GM23338 (cell line): Measurements from ENCODE around the gene RPRD1A. TPM values are rescaled to one million over a fixed set of nuclear protein-coding genes. Genes with fewer than 3 reads are reported as not detected.

Experiments
- ATAC-seq: fragments of 200-7000 bp; cut with Tn5 transposase; 3 replicates; pipeline ENCODE4 v1.9.1; 2020
- DNase-seq: peaks from one replicate; pipeline ENCODE4 v3.0.0-alpha.2; 2015; ENCODE audit warnings: low spot score
- H2AFZ ChIP-seq: fragments of 200-600 bp; sonication (generic); 2 replicates; pipeline ENCODE4 v1.8.0; 2016; ENCODE audit warnings: antibody characterized with exemption, mild to moderate bottlenecking, moderate library complexity
- H3F3A ChIP-seq: fragments of 200-600 bp; sonication (generic); replicated peaks from 2 replicates; pipeline ENCODE4 v1.8.0; 2017; ENCODE audit warnings: antibody characterized with exemption, mixed run types, low read depth
- H3K27ac ChIP-seq: fragments of 200-600 bp; sonication (generic); 2 replicates; pipeline ENCODE4 v1.6.1; 2016; ENCODE audit warnings: low read depth
- H3K27me3 ChIP-seq: fragments of 200-600 bp; sonication (generic); 2 replicates; pipeline ENCODE4 v1.8.0; 2016; ENCODE audit warnings: mild to moderate bottlenecking, mixed run types, moderate library complexity; ENCODE audit not compliant: insufficient read depth
- H3K36me3 ChIP-seq: fragments of 200-600 bp; sonication (generic); 2 replicates; pipeline ENCODE4 v1.8.0; 2016; ENCODE audit warnings: mild to moderate bottlenecking; ENCODE audit not compliant: insufficient read depth
- H3K4me1 ChIP-seq: fragments of 200-600 bp; sonication (generic); 2 replicates; pipeline ENCODE4 v1.8.0; 2016; ENCODE audit warnings: mild to moderate bottlenecking, moderate library complexity; ENCODE audit not compliant: insufficient read depth
- H3K4me2 ChIP-seq: fragments of 200-600 bp; sonication (generic); 2 replicates; pipeline ENCODE4 v1.7.1; 2017; ENCODE audit warnings: mixed run types
- H3K4me3 ChIP-seq: fragments of 200-600 bp; sonication (generic); 2 replicates; pipeline ENCODE4 v1.6.1; 2016; ENCODE audit warnings: mixed run types
- H3K79me2 ChIP-seq: fragments of 200-600 bp; sonication (generic); replicated peaks from 2 replicates; pipeline ENCODE4 v1.8.0; 2017; ENCODE audit warnings: mild to moderate bottlenecking; ENCODE audit not compliant: insufficient read depth
- H3K9me2 ChIP-seq: fragments of 200-600 bp; sonication (generic); 2 replicates; pipeline ENCODE4 v1.8.0; 2017; ENCODE audit not compliant: insufficient read depth
- H4K20me1 ChIP-seq: fragments of 200-600 bp; sonication (generic); replicated peaks from 2 replicates; pipeline ENCODE4 v1.8.0; 2017; ENCODE audit warnings: mild to moderate bottlenecking; ENCODE audit not compliant: insufficient read depth
- H3K27ac Mint-ChIP-seq: 2 replicates; pipeline ENCODE4 v1.8.0; 2020; ENCODE audit warnings: inconsistent platforms, mild to moderate bottlenecking, moderate library complexity, mixed read lengths
- H3K27me3 Mint-ChIP-seq: 3 replicates; pipeline ENCODE4 v1.8.0; 2022; ENCODE audit warnings: low read depth, mild to moderate bottlenecking, moderate library complexity, mixed read lengths, inconsistent platforms; ENCODE audit not compliant: insufficient read depth, poor library complexity
- H3K36me3 Mint-ChIP-seq: 3 replicates; pipeline ENCODE4 v1.8.0; 2021; ENCODE audit warnings: low read depth, mild to moderate bottlenecking, inconsistent platforms, moderate library complexity, mixed read lengths
- H3K4me1 Mint-ChIP-seq: 3 replicates; pipeline ENCODE4 v1.8.0; 2020; ENCODE audit warnings: mild to moderate bottlenecking, inconsistent platforms, mixed read lengths
- H3K4me3 Mint-ChIP-seq: 3 replicates; pipeline ENCODE4 v1.8.0; 2021; ENCODE audit warnings: moderate library complexity, mild to moderate bottlenecking, inconsistent platforms, mixed read lengths
- H3K9me3 Mint-ChIP-seq: 3 replicates; pipeline ENCODE4 v1.8.0; 2020; ENCODE audit warnings: moderate library complexity, mild to moderate bottlenecking, inconsistent platforms, mixed read lengths
- CREB1 ChIP-seq: fragments of 250-450 bp; sonication (Bioruptor Pico); IDR thresholded peaks from 2 replicates; pipeline ENCODE4 v1.5.0; 2020; ENCODE audit warnings: low read depth, mild to moderate bottlenecking, moderate library complexity
- EZH2phosphoT487 ChIP-seq: fragments of 200-600 bp; sonication (generic); IDR thresholded peaks from one replicate; pipeline ENCODE4 v1.8.1; 2018; ENCODE audit warnings: antibody characterized with exemption; ENCODE audit not compliant: unreplicated experiment
- NANOG ChIP-seq: IDR thresholded peaks from 2 replicates; pipeline ENCODE4 v1.6.1; 2016; ENCODE audit warnings: antibody characterized with exemption, borderline replicate concordance
- POLR2AphosphoS5 ChIP-seq: IDR thresholded peaks from 2 replicates; pipeline ENCODE4 v1.6.1; 2016; ENCODE audit warnings: antibody characterized with exemption, low read depth
- STAT1 ChIP-seq: IDR thresholded peaks from one replicate; pipeline ENCODE4 v1.6.1; 2016; ENCODE audit warnings: antibody characterized with exemption; ENCODE audit not compliant: unreplicated experiment
- ZNF114 ChIP-seq: fragments of 250-450 bp; sonication (Bioruptor Pico); IDR thresholded peaks from 2 replicates; pipeline ENCODE4 v1.5.0; 2020; ENCODE audit warnings: mild to moderate bottlenecking, moderate library complexity
- ZNF331 ChIP-seq: fragments of 250-450 bp; sonication (Bioruptor Pico); IDR thresholded peaks from 2 replicates; pipeline ENCODE4 v1.5.0; 2020; ENCODE audit warnings: low read depth, mild to moderate bottlenecking, moderate library complexity
- ZNF462 ChIP-seq: fragments of 250-450 bp; sonication (Bioruptor Pico); IDR thresholded peaks from 2 replicates; pipeline ENCODE4 v1.5.0; 2020; ENCODE audit warnings: mild to moderate bottlenecking, moderate library complexity
- polyA plus RNA-seq: library from polyadenylated mRNA; unstranded; fragments of >200 nt; fragmentation: Nextera tagmentation; extraction: Ambion mirVana; gene quantifications from 2 replicates; pipeline ENCODE4 v1.2.1, GENCODE V29; 2016
- total RNA-seq: library from RNA; depleted of rRNA; stranded (reverse); fragments of >200 nt; shearing (Covaris generic); gene quantifications from 2 replicates; pipeline ENCODE4 v1.2.3, GENCODE V29; 2014

RPRD1A gene
- total and polyA plus RNA-seq, 2 experiments from 2014 or later: 67.9 to 157 TPM

- H3K79me2 ChIP-seq: peaks cover 38% of the 10 kb centered on the region
- no peak for TF ChIP-seq POLR2AphosphoS5
- TF ChIP-seq CREB1 (CRISPR knock-in tag): no peak
- TF ChIP-seq STAT1: no peak
- TF ChIP-seq ZNF462: no peak
- no peak for TF ChIP-seq NANOG
- no peak for TF ChIP-seq ZNF114 (CRISPR knock-in tag)
- no peak for TF ChIP-seq ZNF331 (CRISPR knock-in tag)
- TF ChIP-seq EZH2phosphoT487: no peak
- H3K9me2 ChIP-seq: no peaks in the 10 kb centered on the region; the same call in 1 of the 2 replicates
- no peaks in the 10 kb centered on the region for H3K27me3 ChIP-seq
- Mint-ChIP-seq H3K9me3 (peaks cover 7% of the 10 kb centered on the region; the same call in 1 of the 3 replicates), H3K4me1 (peaks cover 21% of the 10 kb centered on the region; the same call in 2 of the 3 replicates), H3K4me3 (peak overlapping the region; percentile 70), H3K27me3 (peaks cover 3% of the 10 kb centered on the region), H3K27ac (no peak overlapping the region), H3K36me3 (peaks cover 6% of the 10 kb centered on the region; the same call in 2 of the 3 replicates)
- peak overlapping the region; percentile 66 for H3K4me3 ChIP-seq
- ATAC-seq (no peak), DNase-seq (no peak)
- peaks cover 15% of the 10 kb centered on the region for H3K4me1 ChIP-seq
- H3K36me3 ChIP-seq: no peaks in the 10 kb centered on the region
- H3F3A ChIP-seq: no peaks in the 10 kb centered on the region
- H3K27ac ChIP-seq: no peak overlapping the region
- no peak overlapping the region for H2AFZ ChIP-seq
- H4K20me1 ChIP-seq: no peaks in the 10 kb centered on the region
- peak overlapping the region; percentile 94; the same call in 1 of the 2 replicates for H3K4me2 ChIP-seq
Measured at GRCh38 chr18:35950628-35950982, 116.8 kb downstream of the RPRD1A start.
